Keratinocyte (primary cell): Measurements from ENCODE around the gene WASF1. TPM values are rescaled to one million over a fixed set of nuclear protein-coding genes. Genes with fewer than 3 reads are reported as not detected.

ENCODE experiments used
- DNase-seq: peaks from one replicate; pipeline ENCODE4 v3.0.0-alpha.2; 2011; ENCODE audit warnings: low read depth, missing footprints, low spot score
- FAIRE-seq: peaks from 2 replicates; lab custom pipeline; 2011; peaks lifted over from hg19 to GRCh38; lab: Jason Lieb, UNC
- H2AFZ ChIP-seq: 2 replicates; pipeline ENCODE4 v1.6.0; 2012; ENCODE audit warnings: low read length, control low read depth, inconsistent platforms; ENCODE audit not compliant: control insufficient read depth
- H3K27ac ChIP-seq: 2 replicates; pipeline ENCODE4 v1.5.1; 2011; ENCODE audit warnings: low read length; ENCODE audit not compliant: control insufficient read depth, insufficient read depth
- H3K27me3 ChIP-seq: 3 replicates; pipeline ENCODE4 v1.6.0; 2011; ENCODE audit warnings: low read length; ENCODE audit not compliant: control insufficient read depth, insufficient read depth; ENCODE audit errors: extremely low read depth
- H3K36me3 ChIP-seq, 2 experiments: 2 replicates in 1 of 2; 3 replicates in 1 of 2; pipeline ENCODE4 v1.5.1; 2011; ENCODE audit warnings: low read length in 2 of 2, mild to moderate bottlenecking in 1 of 2; ENCODE audit not compliant: control insufficient read depth in 2 of 2, insufficient read depth in 2 of 2; ENCODE audit errors: extremely low read depth in 1 of 2
- H3K4me1 ChIP-seq: 3 replicates; pipeline ENCODE4 v1.5.1; 2011; ENCODE audit warnings: low read length; ENCODE audit not compliant: control insufficient read depth, insufficient read depth; ENCODE audit errors: extremely low read depth
- H3K4me2 ChIP-seq: 3 replicates; pipeline ENCODE4 v1.6.0; 2011; ENCODE audit warnings: low read depth, low read length; ENCODE audit not compliant: control insufficient read depth, insufficient read depth; ENCODE audit errors: extremely low read depth
- H3K4me3 ChIP-seq, 3 experiments: fragments of 200-600 bp in 1 of 3; sonication (generic) in 1 of 3; 2 replicates in 2 of 3; 3 replicates in 1 of 3; pipeline ENCODE4 v1.5.1; 2011 to 2016; ENCODE audit warnings: low read length in 3 of 3, mild to moderate bottlenecking in 3 of 3, control low read depth in 2 of 3, inconsistent platforms in 1 of 3, low read depth in 1 of 3, mixed read lengths in 1 of 3, mixed run types in 1 of 3, moderate library complexity in 1 of 3; ENCODE audit not compliant: control insufficient read depth in 2 of 3, insufficient read depth in 2 of 3; ENCODE audit errors: extremely low read depth in 1 of 3
- H3K79me2 ChIP-seq: 2 replicates; pipeline ENCODE4 v1.6.0; 2012; ENCODE audit warnings: low read length; ENCODE audit not compliant: control insufficient read depth, insufficient read depth
- H3K9ac ChIP-seq: 3 replicates; pipeline ENCODE4 v1.6.0; 2011; ENCODE audit warnings: low read length; ENCODE audit not compliant: control insufficient read depth, insufficient read depth; ENCODE audit errors: extremely low read depth
- H3K9me1 ChIP-seq: 3 replicates; pipeline ENCODE4 v1.6.0; 2011; ENCODE audit warnings: low read length; ENCODE audit not compliant: control insufficient read depth, insufficient read depth; ENCODE audit errors: extremely low read depth
- H3K9me3 ChIP-seq: 2 replicates; pipeline ENCODE4 v1.5.1; 2012; ENCODE audit warnings: low read depth, low read length; ENCODE audit not compliant: control insufficient read depth
- H4K20me1 ChIP-seq: 3 replicates; pipeline ENCODE4 v1.6.0; 2011; ENCODE audit warnings: low read length; ENCODE audit not compliant: control insufficient read depth, insufficient read depth; ENCODE audit errors: extremely low read depth
- CTCF ChIP-seq, 3 experiments: IDR thresholded peaks in 1 of 3; conservative IDR thresholded peaks in 1 of 3; optimal IDR thresholded peaks in 1 of 3; 2 replicates in 2 of 3; 3 replicates in 1 of 3; pipeline versions ENCODE3 to v1.5.1; 2011; ENCODE audit warnings: low read length in 3 of 3, mild to moderate bottlenecking in 3 of 3, moderate library complexity in 2 of 3, control low read depth in 1 of 3, inconsistent platforms in 1 of 3; ENCODE audit not compliant: insufficient read depth in 2 of 3; ENCODE audit errors: extremely low read depth in 1 of 3
- EZH2 ChIP-seq: IDR thresholded peaks from one replicate; pipeline ENCODE4 v1.6.1; 2012; ENCODE audit warnings: inconsistent platforms, mild to moderate bottlenecking, low read length, moderate library complexity
- dilution Hi-C: fragments of 300-500 bp; cut with MboI; formaldehyde crosslinking; loops from one replicate; pipeline ENCODE4 v1.7.0; 2020; ENCODE audit warnings: low sequenced_read_pairs; ENCODE audit not compliant: extremely low pct_ligation_motif_present
- polyA plus RNA-seq, 5 experiments: library from polyadenylated mRNA; depleted of rRNA in 3 of 5; stranded (reverse) in 3 of 5; stranded (forward) in 1 of 5; unstranded in 1 of 5; fragments of >200 nt; gene quantifications; 1 replicate in 1 of 5; 2 replicates in 3 of 5; 3 replicates in 1 of 5; pipeline versions ENCODE4 v1.2.1 to v1.2.3, GENCODE V29; 2011 to 2012; ENCODE audit warnings: missing spikeins in 2 of 5, low read depth in 1 of 5, low replicate concordance in 1 of 5

WASF1 gene
- polyA plus RNA-seq, 1 donor (not counting 4 experiments of a cell fraction or from before 2014, with no cell fraction given) = 20.9 TPM

DNA sequence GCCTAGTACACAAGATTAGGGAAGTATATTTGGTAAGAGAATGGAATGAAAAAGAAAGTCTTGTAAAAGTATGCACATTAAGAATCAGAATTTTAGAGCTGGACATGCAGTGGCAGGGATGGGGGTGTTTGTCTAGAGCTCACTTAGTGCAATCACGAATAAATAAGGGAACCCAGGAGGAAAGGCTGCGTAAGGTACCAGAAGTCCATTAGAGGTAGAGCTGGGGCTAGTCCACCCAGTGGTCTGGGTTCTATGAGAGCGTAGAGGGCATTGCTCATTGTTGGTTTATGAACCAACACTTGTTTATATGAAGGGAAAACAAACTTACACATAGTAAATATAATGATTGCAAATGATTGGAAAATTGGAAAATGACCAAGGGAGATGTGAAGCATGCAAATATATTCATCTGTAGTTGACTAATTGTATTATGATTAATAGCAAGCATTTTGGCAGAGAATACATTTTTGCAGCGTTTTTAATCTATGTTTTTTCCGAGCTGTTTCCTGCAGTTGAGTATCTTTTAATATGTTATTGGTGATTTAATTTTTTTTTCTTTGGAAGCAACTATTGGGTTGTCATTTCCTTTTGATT lies 3.9 kb upstream of the WASF1 start:
- dilution Hi-C loops = no loop called here
- no peak for FAIRE-seq
- Histone ChIP-seq H3K4me3 (no peak overlapping the region), H3K9me1 (no peaks in the 10 kb centered on the region), H4K20me1 (no peaks in the 10 kb centered on the region), H3K27me3 (no peaks in the 10 kb centered on the region), H3K79me2 (peaks cover 76% of the 10 kb centered on the region), H3K36me3 (peaks cover 0 to 3% of the 10 kb centered on the region in 2 experiments), H3K4me1 (peaks cover 22% of the 10 kb centered on the region), H3K9ac (no peak overlapping the region), H2AFZ (no peak overlapping the region), H3K27ac (no peak overlapping the region), H3K9me3 (no peaks in the 10 kb centered on the region), H3K4me2 (peak overlapping the region; percentile 11)
- DNase-seq = no peak
- no peak for TF ChIP-seq CTCF (optimal IDR thresholded peaks at IDR 0.05 in 1 of 3, IDR thresholded peaks at IDR 0.05 in 1 of 3, conservative IDR thresholded peaks at IDR 0.05 in 1 of 3; ENCODE audit: extremely low read depth in 1 of 3, insufficient read depth in 2 of 3, low read length in 3 of 3)
- TF ChIP-seq EZH2 = no peak

GRCh38 chr6:110181131-110182030 lies 1.9 kb upstream of the WASF1 start:
- peak overlapping the region; percentile 61 to 96 (median 91) for H3K4me3 ChIP-seq
- no peak for DNase-seq
- TF ChIP-seq CTCF (optimal IDR thresholded peaks at IDR 0.05 in 1 of 3, IDR thresholded peaks at IDR 0.05 in 1 of 3, conservative IDR thresholded peaks at IDR 0.05 in 1 of 3; ENCODE audit: extremely low read depth in 1 of 3, insufficient read depth in 2 of 3, low read length in 3 of 3) (no peak), EZH2 (no peak)
- peaks cover 81% of the 10 kb centered on the region for H3K79me2 ChIP-seq
- no peaks in the 10 kb centered on the region for H3K9me1 ChIP-seq
- H3K9me3 ChIP-seq = no peaks in the 10 kb centered on the region
- peak overlapping the region; percentile 95 for H3K27ac ChIP-seq
- dilution Hi-C loops = no loop called here
- H4K20me1 ChIP-seq = no peaks in the 10 kb centered on the region
- peak overlapping the region; percentile 93 for H3K4me2 ChIP-seq
- no peak for FAIRE-seq
- H2AFZ ChIP-seq = no peak overlapping the region
- peaks cover 30% of the 10 kb centered on the region for H3K4me1 ChIP-seq
- no peaks in the 10 kb centered on the region for H3K27me3 ChIP-seq
- H3K9ac ChIP-seq = peak overlapping the region; percentile 97
- H3K36me3 ChIP-seq = peaks cover 0 to 3% of the 10 kb centered on the region in 2 experiments
